ENCODE results near the gene RERE.
"Not testable (repeated sequence)": the region's sequence is repeated elsewhere in the genome, so short reads cannot be mapped to it uniquely, and the experiment has no call there.

The RERE gene

DNA sequence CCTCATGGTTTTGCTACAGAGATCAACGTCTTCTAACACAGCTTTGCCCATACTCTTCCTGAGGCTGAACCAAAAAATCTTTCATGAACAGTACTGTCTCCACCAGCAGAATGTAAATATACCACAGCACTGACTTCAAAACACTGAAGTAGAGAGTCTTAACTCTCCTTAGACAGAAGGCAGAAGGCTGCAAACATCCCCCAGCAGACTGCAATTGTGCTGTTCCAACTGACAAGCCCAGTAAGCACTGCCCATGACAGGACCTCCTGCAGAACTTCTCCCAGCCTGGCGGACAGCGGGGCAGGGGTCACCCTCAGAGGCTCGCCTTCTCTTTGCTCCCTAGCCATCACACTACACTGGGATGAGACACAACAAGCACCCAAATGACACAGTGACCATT lies 218.7 kb downstream of the RERE start:
- DNase-seq: no peak

DNA sequence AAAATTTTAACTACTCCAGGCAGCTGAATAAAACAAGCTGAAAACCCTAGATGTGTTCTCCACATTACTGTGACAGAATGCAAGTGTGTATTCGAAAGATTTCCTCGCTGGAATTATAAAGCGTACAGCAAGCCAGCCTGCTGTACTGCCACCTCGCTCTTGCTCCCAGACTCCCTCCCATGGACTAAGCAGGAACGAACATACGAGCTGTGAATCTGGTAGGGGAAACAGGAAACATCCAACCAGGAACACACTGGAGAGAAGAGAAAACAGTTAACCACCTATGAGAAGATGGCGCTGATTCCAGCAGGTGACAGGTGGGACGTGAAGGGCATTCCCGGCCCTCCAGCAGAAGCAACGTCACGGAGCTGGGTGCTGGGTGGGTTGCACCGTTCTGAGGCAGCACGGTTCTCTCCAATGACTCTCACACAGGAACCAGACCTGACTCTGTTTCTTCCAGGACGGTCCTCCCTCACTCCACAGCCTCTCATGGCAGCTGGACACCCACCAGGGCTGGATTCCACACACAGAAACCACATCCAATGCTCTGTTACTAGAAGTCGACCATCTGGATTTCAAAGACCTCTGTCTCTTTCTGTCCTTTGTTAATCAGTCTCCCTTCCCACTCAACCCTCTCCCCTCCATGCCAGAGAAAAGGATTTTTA lies 219.2 kb downstream of the RERE start:
- DNase-seq: no peak

DNA sequence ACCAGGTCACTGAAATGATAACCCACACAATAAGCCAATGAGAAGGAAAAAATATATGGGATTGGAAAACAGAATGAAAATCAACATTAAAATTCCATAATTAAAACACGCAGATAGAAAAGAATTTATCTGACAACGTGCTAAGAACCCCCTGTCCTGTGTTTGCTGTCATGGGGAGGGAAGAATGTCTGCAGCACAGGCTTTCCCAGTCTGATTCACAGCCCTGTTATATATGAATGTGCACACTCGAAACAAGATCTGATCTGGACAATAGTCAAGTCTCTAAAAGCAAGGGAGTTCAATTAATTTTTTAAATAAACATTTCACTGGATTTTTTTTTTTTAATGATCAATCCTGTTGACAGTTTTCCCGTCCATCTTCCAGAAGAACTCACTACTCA lies 220.0 kb downstream of the RERE start:
- no peak for DNase-seq

DNA sequence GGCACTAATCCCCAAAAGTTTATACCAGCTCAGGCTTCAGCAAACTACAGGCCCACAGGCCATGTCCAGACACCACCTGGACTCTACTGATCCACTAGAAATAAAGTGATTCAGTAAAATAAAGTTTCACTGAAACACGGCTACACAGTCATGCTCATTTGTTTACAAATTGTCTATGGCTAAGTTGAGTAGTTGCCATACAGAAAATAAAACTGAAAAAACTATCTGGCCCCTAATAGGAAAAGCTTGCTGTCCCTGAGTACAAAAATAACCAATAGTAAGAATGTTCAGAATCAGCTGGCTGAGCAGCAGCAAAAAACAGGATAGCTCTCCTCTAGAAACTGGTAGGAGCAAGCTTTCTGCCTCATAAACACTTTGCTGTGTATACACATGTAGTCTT lies 221.5 kb downstream of the RERE start:
- no peak for DNase-seq

DNA sequence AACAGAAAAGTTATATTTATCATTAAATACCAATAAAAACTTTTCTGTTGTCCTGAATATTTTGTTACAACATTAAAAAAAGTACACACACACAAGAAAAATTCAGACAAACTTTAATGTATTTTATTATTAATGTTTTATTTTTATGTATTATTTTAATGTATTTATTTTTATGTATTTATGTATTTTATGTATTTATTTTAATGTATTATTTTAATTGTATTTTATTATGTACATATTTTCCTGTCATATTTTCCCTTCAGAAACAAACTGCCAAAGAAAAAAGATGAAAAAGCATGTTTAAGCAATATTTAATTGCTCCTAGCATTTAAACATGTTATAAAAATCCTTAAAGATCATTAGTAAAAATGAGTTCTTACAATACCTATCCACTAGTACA lies 222.1 kb downstream of the RERE start:
- DNase-seq: no peak

DNA sequence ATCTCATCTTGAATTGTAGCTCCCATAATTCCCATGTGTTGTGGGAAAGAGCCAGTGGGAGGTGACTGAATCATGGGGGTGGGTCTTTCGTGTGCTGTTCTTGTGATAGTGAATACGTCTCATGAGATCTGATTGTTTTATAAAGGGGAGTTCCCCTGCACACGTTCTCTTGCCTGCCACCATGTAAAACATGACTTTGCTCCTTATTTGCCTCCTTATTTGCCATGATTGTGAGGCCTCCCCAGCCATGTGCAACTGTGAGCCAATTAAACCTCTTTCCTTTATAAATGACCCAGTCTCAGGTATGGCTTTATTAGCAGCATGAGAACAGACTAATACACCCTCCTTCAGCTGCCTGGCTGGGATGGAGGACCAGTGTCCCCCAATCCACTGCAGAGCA lies 224.1 kb downstream of the RERE start:
- not testable (repeated sequence) for DNase-seq

DNA sequence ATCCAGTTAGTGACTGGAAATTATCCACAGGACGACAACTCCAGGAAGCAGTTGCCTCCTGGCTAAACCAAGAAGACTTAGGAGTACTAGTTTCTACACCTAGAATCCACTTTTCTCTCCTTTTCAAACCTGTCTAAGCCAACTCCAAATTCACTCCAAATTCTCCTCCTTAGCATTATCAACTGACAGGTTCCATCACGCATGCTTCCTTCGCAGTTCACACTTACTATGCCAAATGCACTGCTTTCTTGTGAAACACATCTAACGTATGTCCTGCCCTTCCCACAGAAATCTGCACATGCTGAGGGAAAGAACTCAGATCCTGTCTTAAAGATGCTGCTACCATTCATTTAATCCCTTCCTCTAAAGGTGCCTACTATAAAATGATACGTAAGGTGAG lies 225.9 kb downstream of the RERE start:
- DNase-seq: no peak

DNA sequence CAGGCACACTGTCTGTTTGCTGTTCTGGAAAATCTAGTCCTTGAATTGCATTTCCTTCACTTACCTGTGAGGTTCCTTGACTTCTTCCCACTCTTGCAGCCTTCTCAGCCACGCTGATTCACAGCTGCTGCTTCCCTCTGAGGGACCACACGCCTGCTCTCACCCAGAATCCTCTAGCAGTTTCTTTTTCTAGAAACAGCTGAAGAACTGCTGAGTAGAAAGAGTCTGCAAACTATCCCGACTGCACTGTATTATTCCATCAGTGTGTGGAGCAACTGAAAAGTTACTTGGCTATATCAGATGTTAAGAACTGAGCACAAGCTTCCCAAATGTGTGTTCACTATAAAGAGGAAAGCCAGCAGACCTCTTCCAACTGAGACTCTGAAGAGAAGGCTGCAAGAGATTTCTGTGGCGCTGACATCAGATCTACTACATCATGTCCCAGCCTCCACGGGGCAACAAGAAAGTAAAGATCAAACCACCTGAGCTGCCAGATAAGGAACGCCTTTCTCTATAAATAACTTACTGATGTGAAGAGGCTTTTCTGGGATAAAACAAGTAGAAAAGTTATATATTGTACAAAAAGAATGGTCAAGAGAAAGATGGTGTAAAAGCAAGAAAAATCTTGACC lies 226.6 kb downstream of the RERE start:
- no peak for DNase-seq

DNA sequence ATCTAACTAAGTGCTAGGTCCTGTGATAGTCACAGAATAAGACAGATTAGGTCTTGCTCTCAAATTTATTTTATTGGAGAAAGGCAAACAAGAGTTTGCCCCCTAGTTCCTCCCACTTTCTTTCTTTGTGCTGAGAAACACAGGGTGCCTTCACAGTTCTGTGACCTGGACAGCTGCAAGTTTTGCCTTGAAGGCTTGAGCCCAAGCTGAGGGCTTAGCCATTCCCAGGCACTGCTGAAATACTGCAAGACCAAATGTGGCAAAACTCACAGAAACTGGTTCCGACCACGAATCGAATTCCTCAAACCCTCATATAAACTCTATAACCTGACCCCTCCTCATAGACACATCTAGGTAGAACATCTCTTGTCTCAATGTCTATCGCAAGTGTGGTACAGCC lies 227.9 kb downstream of the RERE start:
- DNase-seq: no peak

DNA sequence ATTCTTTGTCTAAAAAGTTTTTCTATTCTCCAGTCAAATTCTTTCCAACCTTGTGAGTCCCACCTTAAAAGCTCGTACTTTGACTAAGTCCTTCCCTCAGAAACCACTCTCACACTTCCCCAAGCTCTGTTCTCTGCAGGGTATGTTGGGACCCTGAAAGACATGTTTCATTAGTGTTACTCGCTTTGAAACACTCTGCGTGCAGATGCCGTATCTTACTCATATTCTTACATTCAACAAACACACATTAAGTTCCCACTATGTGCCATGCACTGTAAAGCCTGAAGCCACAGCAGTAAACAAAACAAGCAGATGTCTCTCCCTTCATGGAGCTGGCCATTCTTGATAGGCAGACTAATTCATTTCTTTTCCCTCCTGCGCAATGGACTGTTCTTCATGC lies 229.7 kb downstream of the RERE start:
- DNase-seq: no peak

DNA sequence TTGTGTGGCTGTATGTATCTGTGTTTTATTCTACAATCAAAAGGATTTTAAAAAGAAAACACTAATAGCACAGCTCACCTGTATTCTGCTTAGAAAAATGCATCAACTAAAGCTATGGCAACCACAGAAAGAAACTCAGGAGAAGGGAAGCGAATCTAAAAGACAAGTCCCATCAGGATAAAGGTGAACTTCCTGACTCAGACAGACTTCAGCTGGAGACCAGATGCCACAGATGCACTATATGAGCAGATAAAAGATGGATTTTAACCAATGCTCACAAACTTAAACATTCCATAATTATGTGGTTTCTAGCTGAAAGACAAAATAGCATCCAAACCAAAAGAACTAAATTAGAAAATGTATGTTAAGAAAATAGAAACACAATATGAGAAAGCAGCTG lies 231.0 kb downstream of the RERE start:
- DNase-seq: no peak

DNA sequence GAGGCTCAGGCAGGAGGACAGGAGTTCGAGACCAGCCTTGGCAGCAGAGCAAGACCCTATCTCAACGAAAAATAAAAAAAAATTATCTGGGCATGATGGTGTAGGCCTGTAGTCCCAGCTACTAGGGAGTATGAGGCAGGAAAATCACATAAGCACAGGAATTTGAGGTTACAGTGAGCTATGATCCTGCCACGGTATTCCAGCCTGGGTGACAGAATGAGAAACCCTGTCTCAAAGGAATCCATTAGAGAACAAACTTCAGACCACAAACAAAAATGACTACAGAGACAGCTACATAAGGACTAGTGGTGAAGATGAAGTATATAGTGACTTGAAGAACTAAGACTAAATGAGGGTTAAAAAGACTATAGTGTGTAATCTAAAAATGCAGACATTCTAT lies 233.1 kb downstream of the RERE start:
- DNase-seq: no peak

DNA sequence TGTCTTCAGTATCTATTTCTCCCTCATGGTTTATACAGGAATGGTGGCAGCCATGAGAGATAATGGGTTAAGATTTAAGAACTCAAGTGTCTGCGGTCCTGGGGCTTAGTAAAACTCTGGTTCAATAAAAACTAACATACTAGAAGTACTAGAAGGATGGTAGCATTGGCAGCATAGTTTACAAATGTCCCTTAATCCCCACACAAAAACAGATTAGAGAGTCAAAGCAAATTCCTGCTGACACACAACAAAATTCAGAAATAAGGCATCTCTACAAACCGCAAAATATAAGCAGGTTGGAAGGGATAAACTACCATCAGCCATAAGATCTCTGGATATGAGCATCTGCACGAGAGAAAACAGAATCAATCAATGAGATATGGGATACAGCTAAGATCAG lies 234.4 kb downstream of the RERE start:
- no peak for DNase-seq

DNA sequence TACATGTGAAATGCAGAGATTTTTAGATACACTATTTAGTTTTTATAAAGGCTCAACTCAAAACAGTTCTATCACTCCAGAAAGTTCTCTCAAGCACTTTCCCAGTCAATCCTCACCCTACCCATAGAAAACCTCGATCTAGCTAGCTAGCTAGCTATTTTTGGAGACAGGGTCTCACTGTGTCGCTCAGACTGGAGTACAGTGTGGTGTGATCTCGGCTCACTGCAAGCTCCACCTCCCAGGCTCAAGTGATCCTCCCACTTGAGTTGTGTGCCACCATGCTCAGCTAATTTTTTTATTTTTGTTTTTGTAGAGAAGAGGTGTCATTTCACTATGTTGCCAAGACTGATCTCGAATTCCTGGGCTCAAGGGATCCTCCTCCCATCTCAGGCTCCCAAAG lies 236.9 kb downstream of the RERE start:
- DNase-seq: no peak

DNA sequence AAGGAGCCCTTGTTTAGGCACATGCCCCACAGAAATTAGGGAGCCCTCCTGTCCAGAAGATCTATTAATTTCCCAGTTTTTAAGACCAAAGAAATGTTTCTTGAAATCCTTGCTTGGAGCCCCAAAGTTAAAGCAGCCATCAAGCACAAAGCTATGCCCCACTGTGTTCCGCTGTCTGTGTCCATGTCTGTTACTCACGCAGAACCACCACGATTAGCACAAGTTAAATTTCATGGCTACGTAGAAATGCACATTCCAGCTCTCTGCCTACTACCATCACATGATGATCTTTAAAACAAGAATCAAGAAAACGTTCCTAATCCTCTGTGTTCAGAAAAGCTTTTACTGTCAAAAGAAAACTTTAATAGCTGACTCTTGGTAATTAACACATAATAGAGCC lies 238.5 kb downstream of the RERE start:
- DNase-seq: no peak

DNA sequence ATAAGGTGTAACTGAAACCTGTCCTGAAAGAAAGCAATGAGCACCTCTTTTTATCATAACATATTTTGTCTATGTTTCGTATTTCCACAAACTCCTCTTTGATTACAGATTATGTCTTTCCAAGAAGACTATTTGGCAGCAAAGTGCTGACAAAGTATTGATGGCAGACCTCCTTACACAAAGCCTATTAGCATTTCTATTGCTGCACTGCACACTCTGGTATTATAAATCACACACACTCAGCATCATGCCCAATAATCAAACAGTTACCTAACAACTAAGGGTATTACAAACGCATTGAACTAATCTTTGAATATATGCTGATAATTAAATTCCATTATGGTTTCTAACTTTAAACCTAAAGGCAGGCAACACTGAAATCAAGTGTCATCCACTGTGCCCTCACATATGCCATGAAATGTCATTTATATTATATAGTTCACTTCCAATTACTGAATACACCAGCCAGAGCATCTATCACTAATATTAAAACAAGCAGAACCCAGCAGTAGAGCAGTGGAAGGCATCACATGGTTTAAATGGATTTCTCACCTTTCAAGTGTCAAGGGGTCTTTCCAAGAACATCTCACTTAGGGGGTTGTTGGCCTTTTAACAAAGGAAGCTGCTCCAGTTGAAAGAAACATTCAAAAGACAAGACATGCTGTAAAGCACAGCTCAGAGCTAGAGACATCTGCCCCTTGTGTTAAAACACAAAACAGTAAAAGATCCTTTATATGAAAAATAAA lies 239.1 kb downstream of the RERE start:
- DNase-seq: no peak

DNA sequence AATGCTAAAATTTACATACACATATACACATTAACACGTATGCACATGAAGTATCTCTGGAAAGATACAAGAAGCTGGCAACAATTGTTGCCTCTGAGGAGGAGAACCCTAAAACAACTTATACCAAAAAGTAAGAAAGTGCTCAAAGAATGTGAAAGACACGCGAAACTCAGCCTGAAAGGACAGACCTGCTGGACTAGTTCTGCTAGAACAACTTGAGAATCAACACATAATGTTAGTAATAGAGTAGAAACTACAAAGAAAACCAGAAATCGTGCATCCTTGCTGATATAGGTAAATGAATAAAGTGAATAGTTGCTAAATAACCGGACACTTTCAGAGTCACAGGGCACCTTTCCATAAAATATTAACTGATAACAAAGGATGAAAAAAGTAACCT lies 242.5 kb downstream of the RERE start:
- DNase-seq: no peak

DNA sequence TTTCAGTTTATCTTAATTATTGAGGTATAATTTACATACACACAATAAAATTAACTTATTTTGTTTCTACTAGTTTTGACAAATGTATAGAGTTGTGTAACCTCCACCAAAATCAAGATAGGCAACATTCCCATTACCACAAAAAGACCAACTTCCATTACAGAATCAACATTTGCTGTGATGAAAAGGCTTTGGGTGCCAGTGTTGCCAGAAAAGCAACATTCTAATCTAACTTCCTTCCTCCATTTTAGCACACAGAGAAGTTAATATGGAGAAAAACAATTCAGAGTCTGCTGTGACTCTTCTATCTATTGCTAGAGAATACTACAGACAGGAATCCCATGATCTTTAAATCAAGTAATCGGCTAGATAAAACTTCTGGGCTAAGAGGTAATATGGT lies 245.3 kb downstream of the RERE start:
- DNase-seq: no peak

DNA sequence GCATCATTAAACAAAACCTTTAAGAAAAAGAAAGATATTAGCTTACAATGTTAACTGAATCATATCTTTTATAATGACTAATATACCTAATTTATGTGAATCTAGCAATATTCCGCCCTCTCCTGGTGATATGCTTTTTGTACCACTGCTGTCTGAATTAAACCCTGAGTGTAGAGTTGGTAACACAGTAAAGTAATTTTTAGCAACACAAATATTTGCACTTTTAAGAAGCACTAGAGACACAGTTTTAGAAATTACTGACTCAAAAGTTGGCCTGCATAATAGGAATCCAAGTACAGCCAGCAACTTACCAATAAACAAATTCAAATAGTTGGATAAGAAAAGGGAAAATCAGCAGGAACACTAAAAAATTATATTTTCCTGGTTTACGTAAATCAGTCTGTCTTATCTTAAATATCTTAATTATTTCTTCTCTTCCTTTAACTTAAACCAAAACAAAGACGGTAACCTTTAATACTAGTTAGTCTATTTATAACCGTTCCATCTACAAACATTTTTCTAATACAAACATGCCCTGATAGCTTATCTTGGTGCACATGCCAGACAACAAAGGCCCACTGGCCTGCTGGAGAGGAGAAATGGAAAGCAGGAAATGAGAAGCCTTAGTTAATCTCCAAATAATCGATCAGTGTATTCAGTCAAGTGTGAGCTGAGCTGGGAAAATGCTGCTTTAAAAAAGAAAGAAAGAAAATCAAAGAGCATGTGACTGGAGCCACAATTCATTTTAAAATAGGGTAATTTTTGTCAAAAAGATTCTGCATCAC lies 246.0 kb downstream of the RERE start:
- no peak for DNase-seq

DNA sequence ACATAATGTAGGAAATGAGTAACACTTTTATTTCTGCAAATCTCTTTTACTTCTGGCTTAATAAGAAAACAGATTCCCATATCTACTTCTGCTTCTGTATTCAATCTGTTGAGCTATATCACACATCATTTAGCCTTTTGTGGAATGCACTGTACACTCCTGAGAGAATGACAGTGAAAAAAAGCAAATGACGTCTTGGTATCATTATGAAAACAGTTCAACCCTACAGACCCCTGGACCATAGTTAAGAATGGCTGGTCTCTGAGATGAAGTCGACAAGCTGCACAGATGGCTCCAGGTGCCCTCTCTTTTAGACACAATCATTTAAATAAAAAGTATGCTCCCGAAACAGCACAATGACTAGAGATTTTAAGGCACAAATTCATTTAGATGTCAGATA lies 247.0 kb downstream of the RERE start:
- no peak for DNase-seq

DNA sequence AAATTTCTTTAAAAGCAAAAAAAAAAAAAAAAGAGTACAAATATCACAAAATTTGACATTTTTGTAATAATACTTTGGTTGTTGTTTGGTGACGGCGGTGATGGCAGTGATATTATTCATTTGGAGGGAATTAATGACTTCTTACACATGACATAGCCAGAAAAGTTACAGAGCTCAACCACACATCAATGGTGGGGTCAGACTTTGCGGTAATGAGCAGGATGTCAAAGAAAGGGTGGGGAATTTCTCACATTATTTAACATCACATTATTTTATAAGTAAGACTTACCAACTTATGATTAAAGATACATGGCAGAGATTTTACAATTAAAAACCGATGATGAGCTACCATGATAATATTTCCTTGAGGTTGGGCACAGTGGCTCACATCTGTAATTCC lies 248.2 kb downstream of the RERE start:
- DNase-seq: no peak

DNA sequence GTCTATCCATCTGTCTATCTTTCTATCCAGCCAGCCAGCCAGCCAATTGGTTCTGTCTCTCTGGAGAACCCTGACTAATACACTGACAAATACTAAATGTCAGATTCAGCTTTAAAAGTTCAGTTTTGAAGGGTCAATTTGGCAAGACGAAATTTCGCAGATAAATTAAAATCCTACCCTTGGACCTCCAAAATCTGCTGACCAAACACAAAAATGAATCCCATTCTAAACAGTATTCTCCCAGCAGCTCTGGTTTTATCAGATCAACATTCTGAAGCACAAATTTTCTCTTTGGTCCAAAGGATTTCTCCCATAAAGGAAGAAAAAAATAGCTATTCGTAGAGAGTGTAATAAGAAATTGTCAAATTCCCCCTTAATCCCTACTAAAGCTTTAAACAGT lies 248.6 kb downstream of the RERE start:
- DNase-seq: no peak

DNA sequence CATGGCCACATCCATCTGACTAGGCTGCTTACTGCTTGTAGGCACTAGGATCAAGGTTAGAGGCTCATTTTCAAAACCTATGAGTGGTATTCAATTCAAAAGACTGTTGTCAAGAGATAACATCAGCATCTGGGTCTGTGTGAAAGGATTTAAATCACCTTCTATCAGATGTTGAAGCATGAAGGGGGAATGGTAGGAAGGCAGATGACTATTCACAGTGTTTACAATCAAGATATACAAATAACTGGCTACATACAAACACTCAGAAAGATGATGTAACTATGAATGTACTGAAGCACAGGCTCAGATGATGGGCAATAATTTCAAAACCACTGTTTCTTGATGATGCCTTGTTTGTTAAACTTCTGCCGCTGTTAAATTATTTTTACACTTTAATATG lies 250.3 kb downstream of the RERE start:
- no peak for DNase-seq

DNA sequence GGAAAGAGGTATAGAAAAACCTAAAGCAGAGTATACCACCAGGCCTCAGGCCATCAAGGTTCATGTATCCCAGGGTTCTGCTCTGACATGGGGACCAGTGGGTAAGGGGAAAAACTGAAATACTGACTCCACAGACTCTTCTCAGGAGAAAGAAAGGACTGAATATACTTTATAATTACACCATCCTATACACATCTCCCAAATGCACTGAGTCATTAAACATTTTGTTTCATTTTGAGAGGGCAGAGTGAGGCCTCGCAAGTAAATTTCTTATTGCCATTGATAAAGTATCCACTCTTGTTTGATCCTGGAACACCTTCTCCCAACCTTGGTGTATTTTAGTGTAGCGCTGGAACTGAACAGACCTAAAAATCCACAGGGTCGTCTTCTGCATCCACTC lies 251.6 kb downstream of the RERE start:
- DNase-seq: no peak
